Skeletal muscle satellite cell (primary cell): ENCODE data around the gene SCN9A.
A peak's percentile ranks its signal among the peaks of the same experiment; 100 is the strongest.
"Not testable (repeated sequence)": the region's sequence is repeated elsewhere in the genome, so short reads cannot be mapped to it uniquely, and the experiment has no call there.

Source experiments
- H3K27me3 ChIP-seq: 2 replicates; pipeline ENCODE4 v1.7.0; 2013; ENCODE audit warnings: low read length; ENCODE audit not compliant: control insufficient read depth, insufficient read depth
- H3K36me3 ChIP-seq: 2 replicates; pipeline ENCODE4 v1.7.0; 2013; ENCODE audit warnings: mild to moderate bottlenecking, control low read depth, low read length; ENCODE audit not compliant: insufficient read depth
- H3K4me1 ChIP-seq: 2 replicates; pipeline ENCODE4 v1.7.0; 2013; ENCODE audit warnings: low read length; ENCODE audit not compliant: control insufficient read depth, insufficient read depth
- H3K4me2 ChIP-seq: 2 replicates; pipeline ENCODE4 v1.7.0; 2013; ENCODE audit warnings: mild to moderate bottlenecking, low read length
- H3K4me3 ChIP-seq: 2 replicates; pipeline ENCODE4 v1.7.0; 2013; ENCODE audit warnings: low read length
- H3K9ac ChIP-seq: 2 replicates; pipeline ENCODE4 v1.7.0; 2013; ENCODE audit warnings: mild to moderate bottlenecking, low read depth, low read length, moderate library complexity
- H3K9me3 ChIP-seq: replicated peaks from 2 replicates; pipeline ENCODE4 v1.7.0; 2013; ENCODE audit warnings: mild to moderate bottlenecking, control low read depth, low read length

The SCN9A gene

DNA sequence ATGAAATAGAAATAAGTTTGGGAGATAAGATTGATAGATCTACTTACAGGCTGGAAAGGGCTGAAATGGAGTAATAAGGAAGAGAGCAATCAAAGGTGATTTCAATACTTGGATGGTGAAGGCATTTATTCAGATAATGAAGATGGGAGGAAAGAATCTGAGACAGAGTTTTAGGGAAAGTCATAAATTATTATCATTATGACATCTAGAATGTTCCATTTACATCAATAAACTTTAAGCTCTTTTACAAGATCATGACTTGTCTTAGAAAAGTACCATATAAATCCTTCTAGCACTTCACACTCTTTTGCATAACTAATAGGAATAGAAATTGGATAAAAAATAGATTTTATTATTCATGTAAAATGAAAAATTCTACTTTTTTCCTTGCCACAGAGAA lies 2.2 kb downstream of the SCN9A start:
- Histone ChIP-seq H3K4me3 (peak overlapping the region; percentile 44), H3K36me3 (no peaks in the 10 kb centered on the region), H3K4me2 (peak overlapping the region; percentile 89), H3K9ac (no peak overlapping the region), H3K4me1 (peaks cover 36% of the 10 kb centered on the region), H3K9me3 (no peaks in the 10 kb centered on the region), H3K27me3 (no peaks in the 10 kb centered on the region)

DNA sequence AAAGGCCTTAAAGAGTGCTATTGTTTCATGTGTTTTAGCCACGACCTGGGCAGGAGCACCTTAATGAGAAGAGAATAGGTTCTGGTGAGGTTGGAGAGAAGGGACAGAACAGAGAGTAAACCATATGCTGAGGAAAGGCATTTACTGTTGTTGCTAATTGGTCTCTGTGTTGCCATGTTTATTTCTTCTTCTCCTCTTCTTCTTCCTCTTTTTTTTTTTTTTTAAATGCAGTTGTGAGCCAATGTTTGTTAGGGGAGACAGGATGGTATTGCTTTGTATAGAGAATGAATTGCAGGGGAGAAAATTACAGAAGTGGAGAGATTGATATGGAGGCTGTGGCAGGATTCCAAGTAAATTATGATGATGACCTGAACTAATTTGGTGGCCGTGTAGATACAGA lies 2.6 kb downstream of the SCN9A start:
- Histone ChIP-seq H3K4me1 (peaks cover 36% of the 10 kb centered on the region), H3K9ac (no peak overlapping the region)

GRCh38 chr2:166372046-166372445 lies 3.7 kb downstream of the SCN9A start:
- Histone ChIP-seq H3K36me3 (no peaks in the 10 kb centered on the region), H3K4me2 (peak overlapping the region; percentile 48), H3K27me3 (no peaks in the 10 kb centered on the region), H3K9me3 (no peaks in the 10 kb centered on the region), H3K9ac (no peak overlapping the region), H3K4me1 (peaks cover 35% of the 10 kb centered on the region), H3K4me3 (no peak overlapping the region)

More for the DNA sequence above, 2.6 kb downstream of the SCN9A start:
- Histone ChIP-seq H3K27me3 (no peaks in the 10 kb centered on the region), H3K4me2 (peak overlapping the region; percentile 89), H3K36me3 (no peaks in the 10 kb centered on the region), H3K4me3 (peak overlapping the region; percentile 14), H3K9me3 (no peaks in the 10 kb centered on the region)

DNA sequence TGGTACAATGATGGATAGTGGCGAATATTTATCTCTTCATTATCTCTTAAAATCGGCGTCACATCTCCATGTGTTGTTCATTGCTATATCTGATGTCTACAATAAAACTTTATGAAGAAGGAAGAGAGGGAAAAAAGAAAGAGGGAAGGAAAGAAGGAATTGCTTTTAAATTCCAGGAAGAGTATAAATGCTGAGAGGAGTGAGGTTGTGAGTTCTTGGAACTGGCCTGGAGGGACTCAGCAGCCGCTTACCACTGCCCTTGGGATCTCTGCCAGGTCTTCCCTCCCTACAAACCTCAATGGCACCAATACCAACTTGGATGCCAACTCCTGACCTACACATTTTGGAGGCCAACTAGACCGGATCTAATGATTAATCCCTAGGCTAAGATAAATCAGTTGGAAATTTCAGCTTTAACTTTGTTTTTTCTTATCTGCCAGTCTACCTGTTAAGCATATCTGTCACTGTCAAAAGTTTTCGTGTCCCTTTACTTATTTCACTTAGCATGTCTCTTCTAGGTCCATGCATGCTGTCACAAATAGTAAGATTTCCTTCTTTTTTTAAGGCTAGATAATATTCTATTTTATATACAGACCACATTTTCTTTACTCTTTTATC lies 9.8 kb downstream of the SCN9A start:
- no peaks in the 10 kb centered on the region for H3K36me3 ChIP-seq
- H3K9me3 ChIP-seq: no peaks in the 10 kb centered on the region
- no peaks in the 10 kb centered on the region for H3K27me3 ChIP-seq
- no peak overlapping the region for H3K9ac ChIP-seq
- no peak overlapping the region for H3K4me2 ChIP-seq
- no peak overlapping the region for H3K4me3 ChIP-seq
- peaks cover 21% of the 10 kb centered on the region for H3K4me1 ChIP-seq

DNA sequence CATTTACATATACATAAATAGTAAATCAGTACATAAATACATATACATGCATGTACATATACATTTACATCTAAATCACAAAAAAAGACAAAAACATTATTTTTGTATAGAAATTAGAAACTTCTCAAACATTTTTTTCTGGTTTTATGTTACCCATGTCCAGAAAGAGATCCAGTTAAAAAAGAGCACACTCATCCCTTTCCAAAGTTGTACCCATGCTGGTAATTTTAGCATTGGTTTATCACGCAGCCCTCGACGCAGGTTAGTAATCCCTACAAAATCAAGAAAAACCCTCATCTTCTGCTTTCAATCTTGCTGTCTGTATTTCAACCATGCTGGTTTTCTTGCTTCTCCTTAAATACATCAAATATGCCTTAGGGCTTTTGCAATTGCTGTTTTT lies 10.5 kb downstream of the SCN9A start:
- no peaks in the 10 kb centered on the region for H3K9me3 ChIP-seq
- H3K4me2 ChIP-seq: no peak overlapping the region
- peaks cover 24% of the 10 kb centered on the region for H3K4me1 ChIP-seq
- H3K27me3 ChIP-seq: no peaks in the 10 kb centered on the region
- no peak overlapping the region for H3K9ac ChIP-seq
- H3K4me3 ChIP-seq: no peak overlapping the region
- no peaks in the 10 kb centered on the region for H3K36me3 ChIP-seq

GRCh38 chr2:166364476-166365161 lies 11.1 kb downstream of the SCN9A start:
- Histone ChIP-seq H3K4me3 (no peak overlapping the region), H3K9me3 (no peaks in the 10 kb centered on the region), H3K9ac (no peak overlapping the region), H3K27me3 (no peaks in the 10 kb centered on the region), H3K4me1 (peaks cover 24% of the 10 kb centered on the region), H3K4me2 (no peak overlapping the region), H3K36me3 (no peaks in the 10 kb centered on the region)

- peaks cover 28% of the 10 kb centered on the region for H3K4me1 ChIP-seq
- peak overlapping the region; percentile 59 for H3K4me2 ChIP-seq
- H3K4me3 ChIP-seq: no peak overlapping the region
- peak overlapping the region; percentile 28 for H3K9ac ChIP-seq
- no peaks in the 10 kb centered on the region for H3K9me3 ChIP-seq
- H3K27me3 ChIP-seq: no peaks in the 10 kb centered on the region
- H3K36me3 ChIP-seq: no peaks in the 10 kb centered on the region
These were observed 14.2 kb downstream of the SCN9A start for GRCh38 chr2:166361351-166362153.

DNA sequence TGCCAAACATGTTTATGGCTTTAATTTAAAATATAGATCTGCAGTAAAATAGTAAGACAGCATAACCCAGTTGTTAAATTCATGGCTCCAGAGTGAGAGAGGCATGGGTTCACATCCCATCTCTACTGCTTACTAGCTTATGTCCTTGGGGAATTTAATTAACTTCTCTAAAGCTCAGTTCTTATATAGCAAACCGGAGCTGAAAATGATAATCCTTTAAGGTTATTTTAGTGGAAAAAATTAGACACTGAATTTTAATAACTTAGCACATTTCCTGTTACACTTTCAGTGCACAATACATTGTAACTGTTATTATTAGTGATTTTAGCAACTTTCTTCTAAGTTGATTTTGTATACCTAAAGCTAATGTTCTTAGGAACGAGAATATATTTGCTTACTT lies 14.8 kb downstream of the SCN9A start:
- no peaks in the 10 kb centered on the region for H3K9me3 ChIP-seq
- H3K4me3 ChIP-seq: no peak overlapping the region
- H3K4me2 ChIP-seq: no peak overlapping the region
- no peak overlapping the region for H3K9ac ChIP-seq
- H3K27me3 ChIP-seq: no peaks in the 10 kb centered on the region
- H3K36me3 ChIP-seq: no peaks in the 10 kb centered on the region
- H3K4me1 ChIP-seq: peaks cover 24% of the 10 kb centered on the region

DNA sequence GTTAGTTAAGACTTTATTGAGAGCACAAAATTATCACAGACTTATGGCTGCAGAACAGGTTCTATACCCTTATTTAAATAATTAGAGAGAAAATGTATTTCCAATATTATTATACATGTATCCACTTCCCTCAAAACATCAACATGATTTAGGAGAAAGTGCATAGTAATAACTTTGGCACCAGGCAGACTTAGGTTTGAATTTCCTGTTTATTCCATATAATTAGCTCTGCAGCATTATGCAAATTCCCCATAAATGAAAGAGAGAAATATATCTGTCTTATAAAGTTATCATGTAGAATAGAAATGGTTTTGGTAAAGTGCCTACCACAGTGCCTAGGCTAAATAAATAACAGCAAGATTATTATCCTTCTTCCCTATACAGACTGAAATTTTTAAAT lies 15.3 kb downstream of the SCN9A start:
- H3K9ac ChIP-seq: no peak overlapping the region
- H3K9me3 ChIP-seq: no peaks in the 10 kb centered on the region

DNA sequence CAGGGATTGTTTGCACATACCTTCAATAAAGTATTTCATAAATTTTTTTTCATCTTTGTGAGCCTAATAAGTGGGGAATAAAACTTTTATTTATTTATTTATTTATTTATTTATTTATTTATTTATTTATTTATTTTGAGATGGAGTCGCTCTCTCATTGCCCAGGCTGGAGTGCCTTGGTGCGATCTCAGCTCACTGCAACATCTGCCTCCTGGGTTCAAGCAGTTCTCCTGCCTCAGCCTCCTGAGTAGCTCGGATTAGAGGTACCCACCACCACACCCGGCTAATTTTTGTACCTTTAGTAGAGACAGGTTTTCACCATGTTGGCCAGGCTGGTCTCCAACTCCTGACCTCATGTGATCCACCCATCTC lies 17.8 kb downstream of the SCN9A start:
- H3K4me3 ChIP-seq, H3K36me3 ChIP-seq, H3K4me2 ChIP-seq, H3K9me3 ChIP-seq, H3K27me3 ChIP-seq, H3K9ac ChIP-seq: not testable (repeated sequence)
- H3K4me1 ChIP-seq: peaks cover 21% of the 10 kb centered on the region

More for the DNA sequence above, 15.3 kb downstream of the SCN9A start:
- H3K4me1 ChIP-seq: peaks cover 21% of the 10 kb centered on the region
- no peak overlapping the region for H3K4me2 ChIP-seq
- no peak overlapping the region for H3K4me3 ChIP-seq
- no peaks in the 10 kb centered on the region for H3K36me3 ChIP-seq
- no peaks in the 10 kb centered on the region for H3K27me3 ChIP-seq

DNA sequence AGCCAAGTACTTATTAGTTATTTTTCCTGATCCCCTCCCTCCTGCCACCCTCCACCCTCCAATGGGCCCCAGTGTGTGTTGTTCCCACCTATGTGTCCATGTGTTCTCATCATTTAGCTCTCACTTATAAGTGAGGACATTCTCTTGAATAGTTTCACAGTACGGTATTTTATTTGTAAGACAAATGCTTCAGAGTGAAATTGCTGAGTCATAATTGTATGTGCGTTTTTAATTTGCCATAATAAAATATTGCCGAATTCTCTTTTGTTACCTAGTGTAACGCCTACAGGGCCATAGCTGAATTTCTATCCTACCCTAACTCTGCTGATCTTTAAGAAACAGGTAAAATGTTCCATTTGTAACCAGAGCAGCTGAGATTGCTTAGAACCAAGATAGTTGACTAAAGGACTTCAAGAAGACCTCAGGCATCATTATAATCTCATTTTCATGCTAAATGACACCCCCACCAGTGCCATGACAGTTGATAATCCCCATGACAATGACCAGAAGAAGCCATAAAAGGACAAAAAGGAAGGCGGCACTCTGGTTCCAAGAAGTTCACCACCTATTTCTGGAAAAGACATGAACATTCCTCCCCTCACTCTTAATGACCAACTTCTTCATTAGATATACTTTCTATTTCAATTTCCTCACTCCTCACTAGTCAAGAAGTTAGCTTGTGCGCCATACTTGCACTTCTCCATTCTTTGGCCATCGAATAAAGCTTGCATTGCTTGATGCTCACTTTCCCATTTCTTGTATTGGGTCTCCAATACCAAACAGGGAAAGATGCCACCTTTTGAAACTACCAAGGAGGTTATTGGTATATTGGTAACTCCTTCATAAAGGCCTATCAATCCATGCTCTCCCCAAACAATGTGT lies 18.4 kb downstream of the SCN9A start:
- Histone ChIP-seq H3K27me3 (no peaks in the 10 kb centered on the region), H3K4me1 (peaks cover 21% of the 10 kb centered on the region), H3K4me3 (no peak overlapping the region), H3K36me3 (no peaks in the 10 kb centered on the region), H3K9ac (no peak overlapping the region), H3K4me2 (no peak overlapping the region), H3K9me3 (no peaks in the 10 kb centered on the region)
